GM21447 (cell line): Measurements from ENCODE around the gene RIN2.

Source experiments
- ATAC-seq: cut with Tn5 transposase; IDR thresholded peaks from one replicate; pipeline ENCODE4 v1.9.1; 2021; ENCODE audit not compliant: unreplicated experiment

RIN2 gene

DNA sequence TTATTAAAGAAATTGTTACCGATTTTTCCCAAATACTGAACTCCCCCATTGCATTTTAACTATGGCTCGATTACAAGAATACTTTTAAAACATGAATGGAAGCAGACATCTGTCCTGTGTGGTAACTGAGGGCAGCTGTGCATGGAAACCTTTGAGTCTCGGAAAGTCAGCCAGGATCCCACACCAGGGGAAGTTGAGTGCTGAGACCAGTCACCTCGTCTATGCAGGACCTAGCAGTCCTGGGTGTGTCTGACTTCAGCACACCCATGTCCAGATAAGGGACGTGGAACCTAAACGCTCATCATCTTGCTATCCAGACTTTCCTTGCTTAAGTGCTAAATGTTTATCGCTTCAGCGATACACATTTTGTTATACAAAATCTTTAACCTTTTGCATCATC lies 6.1 kb downstream of the RIN2 start:
- ATAC-seq, result no peak

DNA sequence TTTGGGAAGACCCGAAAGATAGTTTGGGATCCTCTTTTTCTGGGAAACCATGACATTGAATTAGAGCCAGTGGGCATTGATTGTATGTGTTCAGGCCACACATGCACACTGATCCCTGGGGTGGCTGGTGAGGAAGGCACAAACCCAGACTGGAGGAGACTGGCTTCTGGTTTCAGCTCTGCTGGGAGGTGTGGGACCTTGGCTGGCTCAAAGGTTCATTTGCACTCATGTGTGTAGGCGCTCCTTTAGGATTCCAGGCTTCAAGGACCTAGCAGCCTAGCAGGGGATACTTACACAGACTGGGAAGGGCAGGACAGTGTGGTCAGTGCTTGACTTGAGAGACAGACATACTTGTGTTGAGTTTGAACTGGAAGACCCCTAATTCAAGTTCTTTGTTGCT lies 7.2 kb downstream of the RIN2 start:
- ATAC-seq, result no peak

DNA sequence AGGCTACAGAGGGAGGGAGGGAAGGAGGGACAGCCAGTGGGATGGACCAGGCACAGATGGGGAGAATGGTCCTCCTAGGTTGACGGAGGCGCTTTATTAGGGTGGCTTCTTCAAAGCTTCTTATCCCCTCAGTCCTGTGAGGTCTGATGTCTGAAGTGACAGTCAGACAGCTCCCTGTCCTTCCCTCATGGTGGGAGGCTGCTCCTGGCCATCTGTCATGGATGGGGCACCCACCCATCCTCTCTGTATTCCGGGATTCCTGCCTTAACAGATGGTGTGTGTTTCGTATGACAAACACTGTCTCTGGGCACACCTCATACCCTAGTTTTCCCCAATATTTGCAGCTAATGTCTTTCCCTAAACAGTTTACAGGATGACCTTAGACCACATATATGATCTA lies 7.9 kb downstream of the RIN2 start:
- ATAC-seq, result no peak

DNA sequence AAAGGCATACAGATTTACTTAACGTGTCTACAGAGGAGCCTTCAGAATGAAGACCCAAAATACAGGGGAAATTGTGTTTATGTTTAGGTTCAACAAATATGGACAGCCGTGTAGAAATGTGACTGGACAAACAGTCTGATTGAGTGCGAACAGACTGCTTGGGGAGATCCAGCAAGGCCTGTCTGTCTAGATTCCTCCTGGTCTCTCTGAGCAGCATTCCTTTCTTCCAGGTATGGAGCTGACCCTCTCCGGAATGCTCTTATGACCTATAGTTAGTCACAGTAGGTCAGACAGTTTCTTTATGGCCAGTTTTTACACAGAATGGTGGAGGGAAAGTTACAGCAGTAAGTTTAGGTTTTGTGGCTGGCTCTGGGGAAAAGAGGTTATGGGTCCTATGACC lies 9.0 kb downstream of the RIN2 start:
- ATAC-seq, result no peak

DNA sequence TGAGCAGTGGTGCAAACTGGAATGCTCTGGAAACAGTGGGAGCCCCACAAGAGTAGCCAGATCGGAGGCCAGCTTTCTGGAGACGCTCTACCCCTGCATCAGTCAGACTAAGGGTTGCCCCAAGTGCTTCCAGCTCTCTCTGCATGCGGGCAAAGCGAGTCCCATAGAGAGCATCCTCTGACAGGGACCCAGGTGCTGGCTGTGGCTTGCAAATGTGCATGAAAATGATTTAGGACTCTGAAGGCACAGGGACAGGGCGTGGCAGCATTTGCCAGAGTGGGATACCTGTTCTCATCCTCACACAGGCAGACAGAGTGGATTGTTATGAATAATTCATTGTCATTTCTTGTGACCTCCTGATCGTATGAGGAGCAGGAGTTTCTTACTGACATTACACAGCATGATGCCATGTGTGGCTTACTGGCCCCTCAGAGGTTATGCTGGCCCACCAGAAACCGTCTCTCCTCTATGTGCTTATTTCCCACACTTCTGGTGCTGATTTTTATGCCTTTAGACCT lies 10.3 kb downstream of the RIN2 start:
- ATAC-seq, result no peak

DNA sequence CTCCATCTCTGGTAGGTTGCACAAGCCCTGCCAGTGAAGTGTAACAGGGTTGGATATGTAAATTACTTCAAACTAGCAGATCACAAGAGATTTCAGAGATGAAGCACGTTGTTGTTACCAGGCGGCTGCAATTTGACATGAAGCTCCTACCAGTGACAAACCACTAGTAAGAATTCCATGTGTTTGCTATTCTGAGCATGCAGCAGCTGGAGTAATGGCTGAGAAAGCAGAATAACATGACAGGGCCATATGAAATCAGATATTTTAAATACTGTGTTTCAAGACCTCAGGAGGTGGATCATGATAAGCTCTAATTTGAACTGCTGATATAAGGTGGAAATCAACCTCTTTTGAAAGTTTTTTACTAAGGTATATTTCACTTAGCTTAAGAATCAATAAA lies 11.4 kb downstream of the RIN2 start:
- ATAC-seq, result no peak

DNA sequence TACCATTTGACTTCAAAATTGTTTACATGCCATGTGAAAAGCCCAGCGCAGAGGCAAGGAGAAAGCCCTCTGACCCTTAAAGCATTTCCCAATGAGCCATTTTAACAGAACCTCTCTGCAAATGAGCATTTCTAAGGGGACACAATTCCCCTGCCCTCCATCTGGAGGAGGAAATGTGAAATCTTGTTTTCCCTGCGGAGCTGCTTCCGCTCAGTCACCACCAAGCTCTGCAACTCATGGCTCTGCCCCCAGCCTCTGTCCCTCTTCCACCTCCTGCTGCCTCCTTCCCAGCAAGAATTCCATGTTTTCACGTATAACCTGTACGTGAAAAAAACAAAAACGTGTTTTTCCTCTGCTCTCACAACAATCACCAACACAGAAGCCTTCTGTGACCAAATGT lies 12.3 kb downstream of the RIN2 start:
- ATAC-seq, result no peak

DNA sequence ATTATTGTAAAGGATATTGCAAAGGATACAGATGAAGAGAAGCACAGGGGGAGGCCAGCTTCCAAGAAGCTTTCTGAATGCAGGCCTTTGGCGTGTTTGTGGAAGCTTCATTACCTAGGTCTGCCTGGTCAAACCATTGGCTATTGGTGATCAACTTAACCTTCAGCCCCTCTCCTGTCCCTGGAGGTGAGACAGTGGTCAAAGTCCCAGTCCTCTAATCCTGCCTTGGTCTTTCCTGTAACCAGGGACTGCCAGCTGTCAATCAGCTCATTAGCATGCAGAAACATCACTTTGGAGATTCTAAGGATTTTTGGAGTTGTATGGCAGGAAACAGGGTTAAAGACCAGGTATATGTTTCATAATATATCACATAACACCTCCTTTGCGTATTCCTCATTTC lies 13.0 kb downstream of the RIN2 start:
- no peak for ATAC-seq

DNA sequence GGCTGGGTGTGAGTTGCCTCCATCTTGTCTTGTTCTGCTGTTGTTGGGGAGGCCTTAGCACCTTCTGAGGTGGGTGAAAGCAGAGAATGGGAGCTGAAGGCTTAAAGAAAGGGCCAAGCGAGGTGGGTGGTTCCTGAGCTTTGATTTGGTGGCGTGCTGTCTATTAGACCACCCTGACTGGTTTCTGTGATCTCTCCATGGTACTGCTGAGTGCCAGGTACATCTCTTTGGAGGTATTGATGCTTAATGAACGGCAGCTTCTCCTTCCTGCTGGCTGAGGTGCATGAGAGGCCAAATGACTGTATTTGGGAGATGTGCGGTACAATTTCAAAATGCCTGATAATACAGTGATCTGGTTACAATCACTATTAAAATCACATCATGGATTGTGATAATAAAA lies 15.4 kb downstream of the RIN2 start:
- ATAC-seq, result no peak

DNA sequence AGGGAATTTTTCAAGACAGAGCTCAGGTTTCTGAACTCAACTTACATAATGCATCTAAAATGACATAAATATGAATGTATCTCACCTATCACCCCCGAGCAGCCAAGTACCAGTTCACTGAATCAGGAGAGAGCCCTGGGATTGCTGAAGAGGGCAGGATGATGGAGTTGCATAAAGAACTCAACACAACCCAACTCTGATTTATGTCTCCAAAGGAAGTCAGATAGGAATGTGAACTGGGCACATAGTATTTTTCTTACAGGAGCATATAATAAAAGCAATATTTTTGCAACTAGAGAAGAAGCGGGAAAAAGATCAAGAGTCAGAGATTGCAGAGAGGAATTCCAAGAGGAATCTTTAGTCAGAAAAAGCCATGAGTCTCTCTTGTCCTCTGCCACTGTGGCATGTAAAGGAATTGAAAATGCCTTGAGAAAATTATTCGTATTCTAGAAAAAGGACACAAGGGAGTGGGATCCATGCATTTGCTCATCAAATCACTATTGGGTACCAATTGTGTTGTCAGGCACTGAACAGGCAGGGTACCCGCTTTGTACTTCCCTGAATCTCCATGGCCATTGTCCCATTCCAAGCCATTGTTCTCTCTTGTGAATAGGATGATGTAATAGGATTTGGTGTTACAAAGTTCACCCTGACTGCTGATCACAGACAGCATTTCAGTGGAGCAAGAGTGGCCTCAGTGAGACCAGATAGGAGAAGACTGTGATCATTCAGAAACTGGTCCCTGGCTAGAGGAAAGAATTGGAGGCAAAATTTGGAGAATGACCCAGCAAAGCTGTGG lies 16.3 kb downstream of the RIN2 start:
- no peak for ATAC-seq

DNA sequence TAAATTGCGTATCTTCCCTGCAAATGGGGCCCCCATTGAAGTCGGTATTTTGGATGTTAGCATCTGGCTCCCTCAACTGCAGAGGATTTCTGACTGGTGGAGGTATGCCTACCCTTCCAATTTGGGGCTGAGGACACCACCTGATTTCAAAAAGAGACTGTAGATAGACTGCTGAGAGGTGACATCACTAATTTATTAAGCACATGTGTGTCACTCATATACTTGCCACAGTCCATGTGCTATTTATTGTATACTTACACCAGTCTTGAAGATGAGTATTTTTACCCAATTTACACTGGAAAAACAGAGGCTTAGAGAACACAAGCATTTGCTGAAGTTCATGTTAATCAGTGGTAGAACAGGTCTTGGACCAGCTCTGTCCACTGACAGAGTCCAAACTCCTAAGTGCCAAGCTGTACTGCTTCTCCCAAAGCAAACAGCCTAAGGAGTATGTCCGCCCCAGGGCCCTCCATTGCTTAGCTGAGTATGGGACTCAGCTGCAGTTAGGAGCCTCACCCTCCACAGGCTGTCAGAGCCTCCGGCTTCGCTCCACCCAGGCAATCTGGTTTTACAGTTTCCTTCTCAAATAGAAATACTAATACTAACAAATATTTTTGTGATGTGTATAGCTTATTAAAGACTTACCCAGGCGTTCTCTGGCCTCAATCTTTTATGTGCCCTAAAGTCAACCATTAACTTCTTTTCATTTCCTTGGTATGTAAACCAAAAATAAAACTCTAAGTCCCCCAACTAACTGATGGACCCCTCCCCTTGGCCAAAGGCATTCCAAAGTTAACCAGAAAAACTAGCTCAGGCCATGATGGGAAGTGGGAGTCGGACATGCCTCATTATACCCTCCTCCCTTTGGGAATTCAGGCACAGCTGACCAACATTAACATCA lies 17.5 kb downstream of the RIN2 start:
- no peak for ATAC-seq

DNA sequence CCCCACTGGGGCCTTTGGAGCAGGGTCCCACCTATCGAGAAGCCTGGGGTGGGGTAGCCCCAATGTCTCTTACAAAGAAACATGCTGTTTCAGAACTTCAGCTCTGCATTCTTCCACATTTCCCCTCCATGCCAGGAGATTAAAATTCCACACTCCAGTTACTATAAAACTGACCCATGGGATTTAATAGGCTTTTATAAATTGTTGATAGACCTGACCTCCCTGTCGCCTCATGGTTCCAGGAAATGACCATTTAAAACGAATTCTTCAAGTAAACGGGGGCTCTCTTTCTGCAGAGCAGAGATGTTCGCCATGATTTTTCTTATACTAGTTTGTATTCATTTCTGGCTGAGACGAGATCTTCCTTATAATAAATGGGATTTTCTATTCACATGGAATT lies 19.3 kb downstream of the RIN2 start:
- no peak for ATAC-seq

DNA sequence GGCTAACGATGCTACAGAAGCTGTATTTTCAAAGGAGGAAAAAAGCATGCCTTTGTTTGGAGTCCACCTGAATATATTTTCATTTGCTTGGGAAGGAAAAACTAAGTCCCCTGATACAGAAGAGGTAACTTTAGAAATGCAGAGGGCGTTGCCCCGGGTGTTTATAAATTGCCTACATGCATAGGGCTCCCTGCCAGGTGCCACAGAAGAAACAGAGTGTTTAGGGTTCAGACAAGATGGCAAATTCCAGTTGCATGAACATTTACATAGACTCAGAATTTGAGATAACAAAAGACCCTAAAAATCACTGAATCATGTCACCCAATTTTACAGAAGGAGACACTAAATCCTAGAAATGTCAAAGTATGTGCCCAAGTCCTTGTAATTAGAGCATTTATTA lies 19.9 kb downstream of the RIN2 start:
- no peak for ATAC-seq

DNA sequence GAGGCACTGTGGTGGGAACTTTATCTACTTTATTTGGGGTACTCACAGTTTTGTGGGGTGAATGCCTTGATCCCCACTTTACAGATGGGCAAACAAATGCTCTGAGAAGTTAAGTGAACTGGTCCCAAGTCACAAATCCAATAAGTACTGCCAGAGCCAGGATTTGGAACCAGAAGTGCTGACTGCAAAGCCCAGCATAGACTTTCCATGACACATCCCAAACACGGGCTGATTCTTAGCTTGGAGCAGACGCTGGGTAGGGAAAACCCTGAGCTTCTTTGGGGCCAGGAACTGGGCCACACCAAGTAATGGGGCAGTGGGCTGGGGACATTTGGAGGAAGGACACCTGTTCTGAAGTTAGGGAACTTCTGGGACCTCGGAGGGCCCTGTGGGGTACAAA lies 20.3 kb downstream of the RIN2 start:
- no peak for ATAC-seq

DNA sequence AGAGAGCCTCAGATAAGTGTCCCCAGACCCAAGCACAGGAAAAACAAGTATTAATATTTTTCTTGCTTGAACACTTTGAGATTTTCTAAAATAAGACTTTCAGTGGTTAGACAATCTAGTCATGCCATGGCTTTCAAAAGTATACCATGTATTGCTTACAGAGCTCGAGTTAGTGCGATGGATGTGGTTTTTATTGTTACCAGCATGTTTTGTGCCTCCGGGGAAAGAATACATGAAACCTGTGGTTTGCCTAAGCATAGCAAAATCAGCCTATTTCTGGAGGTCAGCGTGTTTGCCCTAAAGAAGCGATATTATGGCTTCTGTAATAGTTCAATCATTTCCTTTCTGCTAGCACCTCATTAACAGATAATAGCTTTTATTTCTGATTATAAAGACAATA lies 21.6 kb downstream of the RIN2 start:
- ATAC-seq, result no peak

DNA sequence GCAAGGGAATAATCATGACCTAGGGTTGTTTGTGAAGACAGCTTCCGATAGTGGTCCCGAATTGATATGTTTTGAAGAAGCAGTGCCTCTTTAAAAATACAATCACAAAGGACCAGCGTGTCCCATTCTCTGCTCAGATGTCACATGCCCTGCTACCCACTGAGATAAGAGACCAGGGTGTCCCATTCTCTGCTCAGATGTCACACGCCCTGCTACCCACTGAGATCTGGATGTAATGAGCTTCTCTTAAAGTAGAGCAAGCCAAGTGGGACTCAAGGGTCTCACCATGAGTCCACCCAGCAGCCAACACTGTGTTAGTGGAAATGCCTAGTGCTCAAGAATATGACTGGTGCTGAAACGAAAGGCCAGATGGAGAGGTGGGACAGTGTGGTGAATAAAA lies 22.2 kb downstream of the RIN2 start:
- no peak for ATAC-seq

DNA sequence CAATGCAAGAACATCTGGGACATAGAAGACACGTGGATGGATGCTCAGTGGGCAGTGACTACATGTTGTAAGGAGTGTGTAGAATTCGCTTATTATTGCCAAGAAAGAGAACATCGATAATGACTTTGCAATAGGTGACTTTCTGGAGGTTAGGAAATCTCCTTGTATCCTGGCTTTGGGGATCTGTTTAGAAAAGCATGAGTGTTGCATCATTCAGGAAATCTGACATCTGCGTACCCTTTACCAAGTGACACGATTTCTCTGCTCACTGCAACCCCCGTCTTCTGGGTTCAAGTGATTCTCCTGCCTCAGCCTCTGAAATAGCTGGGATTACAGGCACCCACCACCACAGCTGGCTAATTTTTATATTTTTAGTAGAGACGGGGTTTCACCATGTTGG lies 23.2 kb downstream of the RIN2 start:
- ATAC-seq, result no peak

DNA sequence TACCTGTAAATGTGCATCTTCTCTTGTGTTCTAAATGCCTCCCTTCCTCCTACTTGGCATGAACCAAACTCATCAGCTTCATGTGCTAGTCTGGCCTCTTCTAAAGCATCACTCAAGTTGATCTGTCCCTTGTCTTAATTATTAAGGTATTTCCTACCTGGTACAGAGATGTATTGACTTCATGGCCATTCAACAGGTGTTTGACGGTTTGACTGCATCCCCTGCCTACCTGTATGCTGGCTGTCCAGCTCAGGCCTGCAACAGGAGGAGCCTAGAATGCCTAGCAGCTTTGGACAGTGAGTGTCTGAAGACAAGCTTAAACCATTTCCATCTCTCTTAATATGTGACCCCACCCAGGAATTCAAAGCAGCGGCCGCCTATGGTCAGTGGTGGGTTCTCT lies 24.6 kb downstream of the RIN2 start:
- ATAC-seq, result no peak

DNA sequence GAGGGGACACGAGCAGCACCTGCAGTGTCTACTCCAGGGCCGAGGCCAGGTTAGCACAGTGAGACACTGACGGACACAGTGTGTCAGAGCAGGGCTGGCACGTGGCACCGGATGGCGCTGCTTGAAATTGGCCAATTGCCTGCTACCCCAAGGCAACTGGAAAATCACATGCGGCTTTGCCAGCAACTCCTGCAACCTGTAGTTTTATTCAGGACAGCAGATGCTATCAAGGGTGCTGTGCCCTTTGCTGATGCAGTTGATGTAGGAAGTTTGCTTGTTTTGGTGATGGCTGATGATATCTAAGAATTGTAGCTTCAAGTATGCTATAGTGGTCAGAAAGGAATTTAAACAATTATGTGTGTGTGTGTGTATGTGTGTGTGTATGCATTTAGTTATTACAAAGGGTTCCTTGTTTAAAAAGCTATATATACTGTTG lies 25.9 kb downstream of the RIN2 start:
- ATAC-seq, result no peak

DNA sequence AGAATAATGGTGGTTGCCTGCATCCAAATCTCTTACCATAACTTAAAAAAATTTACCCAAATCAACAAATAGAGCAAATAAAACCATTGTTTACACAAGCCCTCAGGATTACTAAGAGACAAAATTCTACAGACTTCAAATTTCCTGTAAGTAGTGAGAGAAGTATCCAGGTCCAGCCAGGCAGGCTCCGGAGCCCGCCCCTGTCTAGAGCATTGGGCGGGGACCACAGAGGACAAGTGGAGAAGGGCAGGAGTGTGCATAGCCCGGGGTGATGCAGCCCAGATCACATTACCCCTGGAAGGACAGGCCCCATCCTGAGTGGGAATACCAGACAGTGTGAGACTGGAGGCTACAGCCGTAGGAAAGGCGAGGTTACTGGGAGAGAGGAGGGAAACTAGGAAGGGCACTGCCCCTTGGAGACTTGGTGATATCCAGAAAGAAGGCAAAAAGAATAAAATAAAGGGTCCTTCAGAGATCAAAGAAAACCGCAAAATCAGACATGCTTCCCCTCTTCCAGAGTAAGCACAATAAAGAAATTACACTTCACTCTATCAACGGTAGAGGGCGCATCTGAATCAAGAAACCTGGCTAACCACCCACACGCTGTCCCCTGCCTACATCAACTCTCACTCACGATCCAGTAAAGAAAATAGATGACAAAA lies 26.6 kb downstream of the RIN2 start:
- no peak for ATAC-seq

DNA sequence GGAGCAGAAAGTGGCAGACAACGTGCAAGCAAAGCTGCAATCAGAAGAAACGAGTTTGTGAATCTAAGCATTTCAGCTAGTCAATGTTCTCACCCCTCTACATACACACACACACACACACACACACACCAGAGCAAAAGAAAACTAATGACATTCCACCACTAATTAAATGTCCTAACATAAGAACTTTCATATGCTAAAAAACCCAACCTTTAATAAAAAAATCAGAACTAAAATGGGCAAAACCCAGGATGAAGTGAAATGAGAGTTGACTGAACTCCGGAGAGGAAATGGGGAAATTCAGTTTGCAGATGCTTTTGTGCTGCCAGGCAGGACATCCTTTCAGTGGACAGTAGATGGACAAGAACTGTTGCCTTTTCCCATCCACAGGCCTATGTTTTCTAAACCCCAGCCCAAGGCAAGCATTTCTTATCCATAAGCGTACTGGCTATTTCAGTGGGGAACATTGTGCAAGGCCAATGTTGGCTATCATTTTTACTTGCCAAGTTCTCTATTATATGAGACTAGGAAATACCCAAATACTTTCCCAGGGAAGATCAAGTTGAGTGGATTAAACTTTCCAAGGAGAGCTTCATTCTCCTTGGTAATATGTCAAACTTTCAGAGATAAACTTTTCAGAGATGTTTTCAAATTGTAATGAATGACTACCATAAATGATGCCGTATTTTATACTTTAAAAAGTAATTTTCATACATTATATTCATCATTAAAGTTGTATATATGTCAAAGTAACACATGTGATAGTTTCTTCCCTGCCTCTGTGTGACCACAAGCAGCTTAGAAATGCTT lies 27.3 kb downstream of the RIN2 start:
- no peak for ATAC-seq
